Measurements from ENCODE around the gene YARS1.
A peak's percentile ranks its signal among the peaks of the same experiment; 100 is the strongest.

The YARS1 gene

DNA sequence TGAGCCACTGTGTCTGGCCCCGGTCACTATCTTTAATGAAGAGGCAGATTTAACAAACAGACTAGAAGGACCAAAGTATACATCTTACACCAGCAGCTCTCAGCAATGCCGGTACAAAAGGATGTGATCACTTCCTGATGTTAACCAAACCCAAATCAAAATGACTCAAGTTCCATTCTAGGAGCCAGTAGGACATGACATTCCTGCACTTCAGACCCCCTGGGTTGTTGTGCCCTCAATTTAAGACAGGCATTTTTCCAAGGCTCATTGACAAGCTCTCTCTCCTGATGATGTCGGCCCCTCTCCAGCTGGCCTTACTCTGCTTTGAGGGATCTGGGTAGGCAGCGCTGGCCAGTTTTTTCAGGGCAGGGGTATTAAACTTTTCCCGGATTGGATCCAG is 35.1 kb downstream of the YARS1 start:
- DNase-seq: peak in 1 of 51 donors; percentile 25

- DNase-seq: no peak
These were observed 36.4 kb downstream of the YARS1 start for GRCh38 chr1:32780628-32781234.

DNA sequence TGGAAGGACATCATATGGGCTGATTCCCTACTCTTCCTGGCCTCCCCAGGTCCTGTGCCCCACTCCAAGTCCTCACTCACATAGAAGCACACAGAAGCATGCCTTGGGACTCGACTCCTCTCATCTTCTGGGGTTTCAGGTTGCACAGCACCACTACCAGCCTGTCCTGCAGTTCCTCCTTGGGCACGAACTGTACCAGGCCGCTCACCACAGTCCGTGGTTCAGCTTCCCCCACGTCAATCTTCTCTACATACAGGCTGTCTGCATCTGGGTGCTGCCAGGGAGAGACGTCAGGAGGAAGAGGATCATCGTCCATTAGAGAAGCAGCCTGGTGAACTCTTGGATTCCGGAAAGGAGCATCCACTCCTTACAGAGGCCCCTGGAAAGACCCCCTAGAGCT is 37.2 kb downstream of the YARS1 start:
- DNase-seq: no peak

GRCh38 chr1:32779242-32779641 is 37.9 kb downstream of the YARS1 start:
- DNase-seq: no peak

DNA sequence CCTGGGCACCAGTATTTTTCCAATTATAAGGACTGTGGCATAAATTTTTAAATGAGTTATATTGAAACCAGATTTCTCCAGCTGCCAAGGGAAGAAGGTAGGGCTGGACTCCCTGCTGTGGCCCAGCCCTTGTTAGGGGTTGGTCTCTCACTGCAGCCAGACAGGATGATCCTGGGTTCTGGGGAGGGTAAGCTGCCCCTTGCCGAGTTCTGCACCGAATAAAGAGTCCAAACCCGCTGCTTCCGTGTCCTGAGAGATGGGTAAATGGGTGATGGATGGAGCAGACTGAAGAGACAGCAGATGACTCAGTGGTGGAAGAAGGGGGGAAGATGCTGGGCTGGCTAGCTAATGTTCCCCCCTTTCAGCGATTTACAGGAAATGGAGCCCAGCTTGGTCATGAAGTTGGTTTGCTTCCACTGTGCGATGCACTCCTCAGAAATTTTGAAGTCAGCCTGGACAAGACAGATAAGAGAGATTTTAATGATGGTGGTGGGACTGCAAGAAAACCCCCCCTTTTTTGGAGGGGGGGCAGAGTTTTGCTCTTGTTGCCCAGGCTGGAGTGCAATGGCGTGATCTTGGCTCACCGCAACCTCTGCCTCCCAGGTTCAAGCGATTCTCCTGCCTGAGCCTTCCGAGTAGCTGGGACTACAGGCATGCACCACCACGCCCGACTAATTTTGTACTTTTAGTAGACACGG is 41.4 kb downstream of the YARS1 start:
- no peak for DNase-seq

- DNase-seq: no peak
These were observed 42.1 kb downstream of the YARS1 start for GRCh38 chr1:32774950-32775634.

- DNase-seq: no peak
These were observed 42.7 kb downstream of the YARS1 start for GRCh38 chr1:32774464-32774808.

DNA sequence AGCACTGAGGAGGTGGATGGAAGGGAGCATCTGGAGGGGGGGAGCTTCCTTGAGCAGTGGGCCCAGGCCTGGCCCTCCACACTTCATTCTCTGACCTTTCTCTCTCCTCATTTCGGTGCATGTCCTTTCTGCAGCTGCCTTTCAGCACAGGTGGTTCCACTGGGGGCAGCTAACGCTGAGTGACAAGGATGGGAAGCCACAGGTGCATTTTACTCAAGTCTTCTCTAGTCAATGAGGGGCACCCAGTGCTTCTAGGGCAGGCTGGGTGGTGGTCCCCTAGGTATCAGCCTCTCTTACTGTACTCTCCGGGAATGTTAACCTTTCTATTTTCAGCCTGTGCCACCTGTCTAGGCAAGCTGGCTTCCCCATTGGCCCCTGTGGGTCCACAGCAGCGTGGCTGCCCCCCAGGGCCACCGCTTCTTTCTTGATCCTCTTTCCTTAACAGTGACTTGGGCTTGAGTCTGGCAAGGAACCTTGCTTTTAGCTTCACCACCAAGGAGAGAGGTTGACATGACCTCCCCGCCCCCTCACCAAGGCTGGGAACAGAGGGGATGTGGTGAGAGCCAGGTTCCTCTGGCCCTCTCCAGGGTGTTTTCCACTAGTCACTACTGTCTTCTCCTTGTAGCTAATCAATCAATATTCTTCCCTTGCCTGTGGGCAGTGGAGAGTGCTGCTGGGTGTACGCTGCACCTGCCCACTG is 43.2 kb downstream of the YARS1 start:
- no peak for DNase-seq

- DNase-seq: peak in 43 of 51 donors; percentile 13 to 80 (median 52)
These were observed 44.0 kb downstream of the YARS1 start for GRCh38 chr1:32773018-32773763.

DNA sequence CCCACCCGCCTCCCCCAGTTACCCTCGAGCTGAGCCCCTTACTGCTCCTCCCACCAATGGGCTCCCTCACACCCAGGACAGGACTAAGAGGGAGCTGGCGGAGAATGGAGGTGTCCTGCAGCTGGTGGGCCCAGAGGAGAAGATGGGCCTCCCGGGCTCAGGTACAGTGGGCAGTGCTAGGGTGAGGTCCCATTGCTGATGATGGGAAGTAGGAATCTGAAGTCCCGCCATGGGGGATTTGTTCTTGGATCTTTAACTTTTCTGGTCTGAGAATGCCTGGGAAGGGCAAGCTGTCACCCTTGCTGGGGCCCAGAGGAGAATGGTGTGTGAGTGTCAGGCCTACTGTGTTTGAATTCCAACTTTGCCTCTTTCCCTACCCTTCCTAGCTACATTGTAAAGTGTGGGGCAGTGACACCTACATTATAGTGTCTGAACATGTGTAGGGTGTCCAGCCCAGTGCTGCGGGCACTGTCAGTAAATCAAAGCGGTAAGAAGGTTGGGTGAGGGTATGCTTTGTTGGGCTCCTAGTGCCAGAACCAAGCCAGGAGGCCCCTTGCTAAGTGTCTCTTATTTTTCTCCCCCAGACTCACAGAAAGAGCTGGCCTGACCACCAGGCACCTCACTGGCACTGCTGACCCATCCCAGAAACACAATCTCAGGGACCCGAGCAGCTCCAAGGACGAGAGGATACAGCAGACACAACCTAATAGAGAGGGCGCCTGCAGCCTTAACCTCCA is 44.7 kb downstream of the YARS1 start:
- no peak for DNase-seq

GRCh38 chr1:32771561-32772280 is 45.4 kb downstream of the YARS1 start:
- no peak for DNase-seq

- DNase-seq: no peak
These were observed 46.2 kb downstream of the YARS1 start for GRCh38 chr1:32770741-32771548.

GRCh38 chr1:32770221-32770731 is 46.9 kb downstream of the YARS1 start:
- DNase-seq: no peak

- DNase-seq: no peak
These were observed 47.5 kb downstream of the YARS1 start for GRCh38 chr1:32769524-32770220.

GRCh38 chr1:32768110-32768850 is 48.9 kb downstream of the YARS1 start:
- DNase-seq: no peak

DNA sequence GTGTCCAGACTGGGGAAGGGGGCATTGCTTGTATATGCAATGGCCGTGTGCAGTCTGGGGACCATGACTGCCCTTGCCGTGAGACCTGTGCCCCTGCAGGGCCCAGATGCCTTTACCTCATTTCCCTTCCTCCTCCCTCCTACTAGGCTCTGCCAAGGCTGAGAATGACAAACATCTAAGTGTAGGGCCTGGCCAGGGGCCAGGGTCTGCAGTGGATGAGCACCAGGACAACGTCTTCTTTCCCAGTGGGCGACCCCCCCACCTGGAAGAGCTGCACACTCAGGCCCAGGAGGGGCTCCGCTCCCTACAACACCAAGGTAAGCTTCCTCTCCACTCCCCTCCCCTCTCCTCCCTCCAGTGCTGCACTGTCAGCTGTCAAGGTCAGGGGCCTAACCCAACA is 49.5 kb downstream of the YARS1 start:
- no peak for DNase-seq

DNA sequence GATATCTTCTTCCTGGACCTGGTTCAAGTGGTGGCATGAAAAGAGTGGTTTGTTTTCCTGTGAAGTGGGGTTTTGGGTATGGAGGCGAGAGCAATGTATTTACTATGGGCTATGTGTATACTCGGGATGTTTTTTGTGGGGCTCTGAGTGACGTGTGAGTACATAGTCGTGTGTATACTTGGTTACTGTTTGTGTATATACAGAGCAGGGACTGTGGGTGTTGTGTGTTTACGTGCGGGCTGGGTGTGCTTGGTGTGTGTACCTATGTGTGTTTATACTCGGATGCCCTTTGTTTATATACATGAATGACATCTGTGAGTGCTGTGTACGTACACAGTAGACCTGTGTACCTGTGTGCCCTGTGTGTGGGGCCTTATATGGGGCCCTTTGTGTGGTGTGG is 50.0 kb downstream of the YARS1 start:
- DNase-seq: no peak

Measured in hypothalamus (tissue), 51 donors.